Activated CD4-positive, alpha-beta T cell treated with anti-CD3 and anti-CD28 coated beads for 36 hours (primary cell): Measurements from ENCODE around the gene TMEM272. TPM values are rescaled to one million over a fixed set of nuclear protein-coding genes. Genes with fewer than 3 reads are reported as not detected.

ENCODE experiments used
- ATAC-seq: fragments of 200-7000 bp; cut with Tn5 transposase; one replicate; pipeline ENCODE4 v1.10.0; 2021; ENCODE audit warnings: mild to moderate bottlenecking, moderate library complexity
- CTCF ChIA-PET: fragments of 350-600 bp; sonication (Branson Sonifier 250); formaldehyde crosslinking; loops from one replicate; lab custom pipeline; 2021; ENCODE audit warnings: antibody characterized with exemption; lab: Charles Lee
- POLR2A ChIA-PET: fragments of 350-600 bp; sonication (Branson Sonifier 250); formaldehyde crosslinking; loops from one replicate; lab custom pipeline; 2021; ENCODE audit warnings: antibody characterized with exemption, inconsistent platforms; lab: Charles Lee
- DNase-seq: peaks from one replicate; pipeline ENCODE4 v3.0.0-alpha.2; 2020
- H3K27ac Mint-ChIP-seq: one replicate; pipeline ENCODE4 v1.8.0; 2021; ENCODE audit warnings: mixed read lengths
- H3K27me3 Mint-ChIP-seq: one replicate; pipeline ENCODE4 v1.8.0; 2021; ENCODE audit warnings: mixed read lengths
- H3K36me3 Mint-ChIP-seq: one replicate; pipeline ENCODE4 v1.8.0; 2021; ENCODE audit warnings: low read depth, mixed read lengths
- H3K4me1 Mint-ChIP-seq: one replicate; pipeline ENCODE4 v1.8.0; 2021; ENCODE audit warnings: mixed read lengths
- H3K4me3 Mint-ChIP-seq: one replicate; pipeline ENCODE4 v1.8.0; 2021; ENCODE audit warnings: mild to moderate bottlenecking, moderate library complexity, mixed read lengths
- H3K9me3 Mint-ChIP-seq: one replicate; pipeline ENCODE4 v1.8.0; 2021; ENCODE audit warnings: low read depth, mixed read lengths
- intact Hi-C, 2 experiments: fragments of 100-400 bp; cut with DNase I in 1 of 2; cut with micrococcal nuclease in 1 of 2; formaldehyde crosslinking; loops; one replicate each; pipeline versions ENCODE4 v1.14.2 to v1.15.1; 2022 to 2024; cut with DNase I, micrococcal nuclease
- total RNA-seq, 2 experiments: library from RNA; stranded (reverse); gene quantifications; one replicate each; pipeline ENCODE4 v1.2.3, GENCODE V29; 2021

Gene TMEM272
- total RNA-seq, 2 experiments from 2014 or later: 0.18 to 0.33 TPM

- Mint-ChIP-seq H3K4me3 (no peak overlapping the region), H3K27me3 (no peaks in the 10 kb centered on the region), H3K36me3 (peaks cover 17% of the 10 kb centered on the region), H3K4me1 (peaks cover 50% of the 10 kb centered on the region), H3K9me3 (peaks cover 2% of the 10 kb centered on the region), H3K27ac (peak overlapping the region; percentile 23)
- CTCF ChIA-PET: interaction anchor here (1.4 to 12.1 kb wide), 3 partner anchors 8 to 25 kb away, joined by 4 to 154 read pairs (median 29); no protein-coding TSS in a partner anchor
- DNase-seq: peak; percentile 36
- POLR2A ChIA-PET: interaction anchor here (0.7 kb wide), 1 partner anchor 522 kb away, joined by 3 read pairs; no protein-coding TSS in a partner anchor
- no peak for ATAC-seq
- intact Hi-C loops: no loop called here
These were observed 38.4 kb downstream of the TMEM272 start for GRCh38 chr13:51806566-51806965.

GRCh38 chr13:51805925-51806324 is 39.1 kb downstream of the TMEM272 start:
- H3K4me1 Mint-ChIP-seq: peaks cover 52% of the 10 kb centered on the region
- no peaks in the 10 kb centered on the region for H3K27me3 Mint-ChIP-seq
- POLR2A ChIA-PET: interaction anchor here (1.1 to 1.7 kb wide), 2 partner anchors 13 to 353 kb away, joined by 3 to 5 read pairs; partner anchors contain the start of gene INTS6
- peaks cover 2% of the 10 kb centered on the region for H3K9me3 Mint-ChIP-seq
- peak overlapping the region; percentile 95 for H3K27ac Mint-ChIP-seq
- CTCF ChIA-PET: interaction anchor here (0.6 to 12.1 kb wide), 7 partner anchors 9 to 520 kb away, joined by 3 to 154 read pairs (median 3); no protein-coding TSS in a partner anchor
- peaks cover 17% of the 10 kb centered on the region for H3K36me3 Mint-ChIP-seq
- intact Hi-C loops: loop anchor here in 1 of 2 experiments (2.0 kb wide), 1 partner anchor 13 kb away; no protein-coding TSS in a partner anchor
- ATAC-seq: no peak
- peak; percentile 4 for DNase-seq
- peak overlapping the region; percentile 87 for H3K4me3 Mint-ChIP-seq

- intact Hi-C loops: loop anchor here in 1 of 2 experiments (2.0 kb wide), 1 partner anchor 13 kb away; no protein-coding TSS in a partner anchor
- DNase-seq (peak; percentile 8), ATAC-seq (no peak)
- Mint-ChIP-seq H3K27ac (peak overlapping the region; percentile 95), H3K4me1 (peaks cover 52% of the 10 kb centered on the region), H3K36me3 (peaks cover 17% of the 10 kb centered on the region), H3K9me3 (peaks cover 2% of the 10 kb centered on the region), H3K27me3 (no peaks in the 10 kb centered on the region), H3K4me3 (peak overlapping the region; percentile 87)
- ChIA-PET POLR2A (interaction anchor here (0.6 to 1.7 kb wide), 3 partner anchors 14 to 352 kb away, joined by 3 to 5 read pairs (median 3); partner anchors contain the start of gene INTS6), CTCF (interaction anchor here (0.7 to 12.1 kb wide), 5 partner anchors 9 to 385 kb away, joined by 3 to 154 read pairs (median 3); no protein-coding TSS in a partner anchor)
These were observed 39.7 kb downstream of the TMEM272 start for GRCh38 chr13:51805313-51805712.

- Mint-ChIP-seq H3K4me3 (peak overlapping the region; percentile 87), H3K27me3 (no peaks in the 10 kb centered on the region), H3K36me3 (peaks cover 15% of the 10 kb centered on the region), H3K4me1 (peaks cover 50% of the 10 kb centered on the region), H3K27ac (peak overlapping the region; percentile 95), H3K9me3 (peaks cover 2% of the 10 kb centered on the region)
- POLR2A ChIA-PET: interaction anchor here (0.6 to 1.7 kb wide), 3 partner anchors 14 to 351 kb away, joined by 3 to 5 read pairs (median 3); partner anchors contain the start of gene INTS6
- intact Hi-C loops: loop anchor here (1.0 to 5.0 kb wide), 6 partner anchors 11 to 1807 kb away; partner anchors contain the start of gene TRIM13 (in 1 of the 2)
- CTCF ChIA-PET: interaction anchor here (2.7 to 12.1 kb wide), 2 partner anchors 10 to 19 kb away, joined by 29 to 154 read pairs; no protein-coding TSS in a partner anchor
- DNase-seq (peak; percentile 69), ATAC-seq (peak; percentile 19)
These were observed 40.4 kb downstream of the TMEM272 start for GRCh38 chr13:51804295-51805172.

GRCh38 chr13:51803422-51804294 is 41.3 kb downstream of the TMEM272 start, which contains the start of gene DHRS12:
Gene DHRS12, minus strand, starts transcription at chr13:51804163. Its CDS starts 4,504 bp downstream, at chr13:51799659.
- Mint-ChIP-seq H3K27me3 (no peaks in the 10 kb centered on the region), H3K4me3 (peak within 1 kb of the TSS; percentile 87), H3K9me3 (peaks cover under 1% of the 10 kb centered on the region), H3K36me3 (peaks cover 7% of the 10 kb centered on the region), H3K4me1 (peaks cover 50% of the 10 kb centered on the region), H3K27ac (peak within 1 kb of the TSS; percentile 99)
- intact Hi-C loops: loop anchor here (1.0 to 5.0 kb wide), 15 partner anchors 12 to 1806 kb away; partner anchors contain the start of genes INTS6 (in 2 of the 2), ALG11 (in 1 of the 2), CKAP2 (in 1 of the 2) and FAM124A (in 1 of the 2)
- POLR2A ChIA-PET: interaction anchor here (0.6 to 2.1 kb wide), 4 partner anchors 15 to 363 kb away, joined by 3 to 30 read pairs (median 8); partner anchors contain the start of gene INTS6
- DNase-seq (peak; percentile 90), ATAC-seq (peak; percentile 77)
- CTCF ChIA-PET: interaction anchor here (0.7 to 2.3 kb wide), 7 partner anchors 11 to 267 kb away, joined by 3 to 14 read pairs (median 3); no protein-coding TSS in a partner anchor

GRCh38 chr13:51802631-51803418 is 42.2 kb downstream of the TMEM272 start:
- H3K27ac Mint-ChIP-seq: peak overlapping the region; percentile 99
- ATAC-seq (no peak), DNase-seq (no peak)
- H3K9me3 Mint-ChIP-seq: no peaks in the 10 kb centered on the region
- H3K36me3 Mint-ChIP-seq: peaks cover 6% of the 10 kb centered on the region
- peaks cover 51% of the 10 kb centered on the region for H3K4me1 Mint-ChIP-seq
- H3K4me3 Mint-ChIP-seq: peak overlapping the region; percentile 87
- intact Hi-C loops: loop anchor here (1.0 to 5.0 kb wide), 13 partner anchors 22 to 1806 kb away; partner anchors contain the start of genes INTS6 (in 2 of the 2), ALG11 (in 1 of the 2), CKAP2 (in 1 of the 2) and FAM124A (in 1 of the 2)
- ChIA-PET POLR2A (interaction anchor here (0.6 to 2.1 kb wide), 6 partner anchors 13 to 352 kb away, joined by 3 to 30 read pairs (median 5); partner anchors contain the start of gene INTS6), CTCF (interaction anchor here (0.7 to 2.3 kb wide), 15 partner anchors 11 to 285 kb away, joined by 3 to 14 read pairs (median 3); no protein-coding TSS in a partner anchor)
- no peaks in the 10 kb centered on the region for H3K27me3 Mint-ChIP-seq

- peak overlapping the region; percentile 87 for H3K4me3 Mint-ChIP-seq
- ChIA-PET POLR2A (interaction anchor here (0.7 to 2.1 kb wide), 5 partner anchors 14 to 366 kb away, joined by 3 to 30 read pairs (median 5); partner anchors contain the start of gene INTS6), CTCF (interaction anchor here (0.7 to 2.3 kb wide), 10 partner anchors 14 to 367 kb away, joined by 3 to 10 read pairs (median 4); no protein-coding TSS in a partner anchor)
- peaks cover 51% of the 10 kb centered on the region for H3K4me1 Mint-ChIP-seq
- intact Hi-C loops: loop anchor here (1.0 to 5.0 kb wide), 8 partner anchors 37 to 1804 kb away; partner anchors contain the start of genes CKAP2 (in 1 of the 2), SUGT1 (in 1 of the 2) and TRIM13 (in 1 of the 2)
- no peaks in the 10 kb centered on the region for H3K27me3 Mint-ChIP-seq
- ATAC-seq: no peak
- no peak for DNase-seq
- peaks cover 6% of the 10 kb centered on the region for H3K36me3 Mint-ChIP-seq
- H3K27ac Mint-ChIP-seq: peak overlapping the region; percentile 99
- no peaks in the 10 kb centered on the region for H3K9me3 Mint-ChIP-seq
These were observed 43.3 kb downstream of the TMEM272 start for GRCh38 chr13:51801631-51802099.

GRCh38 chr13:51800486-51800885 is 44.5 kb downstream of the TMEM272 start:
- peaks cover 41% of the 10 kb centered on the region for H3K4me1 Mint-ChIP-seq
- intact Hi-C loops: loop anchor here in 1 of 2 experiments (5.0 kb wide), 2 partner anchors 1433 to 1803 kb away; partner anchors contain the start of gene TRIM13
- H3K27me3 Mint-ChIP-seq: no peaks in the 10 kb centered on the region
- no peak overlapping the region for H3K4me3 Mint-ChIP-seq
- H3K36me3 Mint-ChIP-seq: peaks cover 6% of the 10 kb centered on the region
- ChIA-PET CTCF (interaction anchor here (0.6 to 3.6 kb wide), 10 partner anchors 11 to 658 kb away, joined by 3 to 10 read pairs (median 4); no protein-coding TSS in a partner anchor), POLR2A (interaction anchor here (1.4 kb wide), 1 partner anchor 348 kb away, joined by 5 read pairs; the partner anchor contains the start of gene INTS6)
- DNase-seq (no peak), ATAC-seq (no peak)
- H3K27ac Mint-ChIP-seq: no peak overlapping the region
- no peaks in the 10 kb centered on the region for H3K9me3 Mint-ChIP-seq
